GM23248 (cell line): ENCODE data around the gene FRMD1. TPM values are rescaled to one million over a fixed set of nuclear protein-coding genes. Genes with fewer than 3 reads are reported as not detected.

Source experiments
- DNase-seq: peaks from one replicate; pipeline ENCODE4 v3.0.0-alpha.2; 2015
- H2AFZ ChIP-seq: fragments of 200-600 bp; sonication (generic); 2 replicates; pipeline ENCODE4 v1.6.1; 2016; ENCODE audit warnings: antibody characterized with exemption
- H3F3A ChIP-seq: fragments of 200-600 bp; sonication (generic); 2 replicates; pipeline ENCODE4 v1.6.1; 2016; ENCODE audit warnings: mild to moderate bottlenecking, antibody characterized with exemption, mixed run types; ENCODE audit not compliant: insufficient read depth
- H3K27ac ChIP-seq: fragments of 200-600 bp; sonication (generic); 2 replicates; pipeline ENCODE4 v1.5.1; 2016; ENCODE audit warnings: mild to moderate bottlenecking
- H3K27me3 ChIP-seq: fragments of 200-600 bp; sonication (generic); replicated peaks from 2 replicates; pipeline ENCODE4 v1.6.1; 2016; ENCODE audit warnings: mild to moderate bottlenecking; ENCODE audit not compliant: insufficient read depth
- H3K36me3 ChIP-seq: fragments of 200-600 bp; sonication (generic); 2 replicates; pipeline ENCODE4 v1.6.1; 2016; ENCODE audit warnings: low read depth, mild to moderate bottlenecking
- H3K4me1 ChIP-seq: fragments of 200-600 bp; sonication (generic); 2 replicates; pipeline ENCODE4 v1.6.1; 2016; ENCODE audit warnings: mild to moderate bottlenecking; ENCODE audit not compliant: insufficient read depth
- H3K4me2 ChIP-seq: fragments of 200-600 bp; sonication (generic); one replicate; pipeline ENCODE4 v1.6.1; 2016; ENCODE audit warnings: mild to moderate bottlenecking; ENCODE audit not compliant: unreplicated experiment
- H3K4me3 ChIP-seq: fragments of 200-600 bp; sonication (generic); 2 replicates; pipeline ENCODE4 v1.5.1; 2016; ENCODE audit warnings: mild to moderate bottlenecking
- H3K79me2 ChIP-seq: fragments of 200-600 bp; sonication (generic); 2 replicates; pipeline ENCODE4 v1.6.1; 2016; ENCODE audit warnings: mild to moderate bottlenecking; ENCODE audit not compliant: insufficient read depth
- H3K9ac ChIP-seq: fragments of 200-600 bp; sonication (generic); 2 replicates; pipeline ENCODE4 v1.6.1; 2016; ENCODE audit warnings: mild to moderate bottlenecking
- H3K9me2 ChIP-seq: fragments of 200-600 bp; sonication (generic); 2 replicates; pipeline ENCODE4 v1.6.1; 2016; ENCODE audit warnings: mixed run types, mild to moderate bottlenecking, moderate library complexity; ENCODE audit not compliant: insufficient read depth
- H3K9me3 ChIP-seq: fragments of 200-600 bp; sonication (generic); one replicate; pipeline ENCODE4 v1.6.1; 2017; ENCODE audit warnings: low read depth
- H4K20me1 ChIP-seq: fragments of 200-600 bp; sonication (generic); 2 replicates; pipeline ENCODE4 v1.6.0; 2016; ENCODE audit not compliant: insufficient read depth
- EZH2 ChIP-seq: fragments of 200-600 bp; sonication (generic); IDR thresholded peaks from 2 replicates; pipeline ENCODE4 v1.6.1; 2018; ENCODE audit warnings: antibody characterized with exemption, mild to moderate bottlenecking; ENCODE audit not compliant: insufficient read depth, poor library complexity, severe bottlenecking
- EZH2phosphoT487 ChIP-seq: fragments of 200-600 bp; sonication (generic); IDR thresholded peaks from 2 replicates; pipeline ENCODE4 v1.6.1; 2018; ENCODE audit warnings: antibody characterized with exemption, moderate library complexity, mild to moderate bottlenecking, low read depth; ENCODE audit not compliant: insufficient read depth
- WGBS, 2 experiments: methylation state at CpG; one replicate each; pipeline ENCODE4 v1.1.6; 2015 to 2017; ENCODE audit warnings: low lambda C conversion rate in 2 of 2, low coverage in 1 of 2; ENCODE audit errors: missing lambda C conversion rate in 2 of 2; 5-methylcytosine and 5-hydroxymethylcytosine counted together
- in situ Hi-C: fragments of 300-500 bp; cut with MboI; formaldehyde crosslinking; loops from 2 replicates; pipeline ENCODE4 v1.15.0; 2020
- polyA plus RNA-seq: library from polyadenylated mRNA; unstranded; fragments of >200 nt; fragmentation: Nextera tagmentation; extraction: Ambion mirVana; gene quantifications from 2 replicates; pipeline ENCODE4 v1.2.1, GENCODE V29; 2016
- total RNA-seq: library from RNA; depleted of rRNA; stranded (reverse); fragments of >200 nt; shearing (Covaris generic); gene quantifications from 2 replicates; pipeline ENCODE4 v1.2.3, GENCODE V29; 2014

The FRMD1 gene
- total and polyA plus RNA-seq, 2 experiments from 2014 or later: not detected

DNA sequence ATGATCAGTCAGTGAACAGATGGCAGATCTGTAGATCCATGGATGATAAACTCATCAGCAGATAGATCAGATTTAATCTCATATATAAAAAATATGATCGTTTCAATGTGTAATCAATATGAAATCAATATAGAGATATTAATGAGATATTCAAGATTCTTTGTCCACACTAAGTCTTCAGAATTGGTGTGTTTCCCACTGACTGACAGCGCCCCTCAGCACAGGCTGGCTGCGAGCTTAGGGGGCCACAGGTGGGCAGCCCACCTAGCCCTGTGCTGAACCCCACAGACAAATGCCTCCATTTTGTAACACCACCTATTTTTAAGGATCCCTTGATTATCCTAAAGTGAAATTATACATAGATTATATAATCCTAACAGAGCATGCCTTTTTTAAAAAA, 32.3 kb downstream of the FRMD1 start:
- Histone ChIP-seq H3F3A (no peaks in the 10 kb centered on the region), H4K20me1 (no peaks in the 10 kb centered on the region), H3K27me3 (no peaks in the 10 kb centered on the region), H3K9me2 (no peaks in the 10 kb centered on the region), H3K4me1 (no peaks in the 10 kb centered on the region), H3K9ac (no peak overlapping the region), H2AFZ (no peak overlapping the region), H3K4me2 (no peak overlapping the region), H3K9me3 (no peaks in the 10 kb centered on the region), H3K79me2 (no peaks in the 10 kb centered on the region), H3K36me3 (no peaks in the 10 kb centered on the region), H3K27ac (no peak overlapping the region), H3K4me3 (no peak overlapping the region)
- DNase-seq: no peak
- WGBS, 2 experiments: 85 to 86% methylated on average over 3 of the region's 3 CpGs
- in situ Hi-C loops: no loop called here
- TF ChIP-seq EZH2phosphoT487 (no peak), EZH2 (no peak)

DNA sequence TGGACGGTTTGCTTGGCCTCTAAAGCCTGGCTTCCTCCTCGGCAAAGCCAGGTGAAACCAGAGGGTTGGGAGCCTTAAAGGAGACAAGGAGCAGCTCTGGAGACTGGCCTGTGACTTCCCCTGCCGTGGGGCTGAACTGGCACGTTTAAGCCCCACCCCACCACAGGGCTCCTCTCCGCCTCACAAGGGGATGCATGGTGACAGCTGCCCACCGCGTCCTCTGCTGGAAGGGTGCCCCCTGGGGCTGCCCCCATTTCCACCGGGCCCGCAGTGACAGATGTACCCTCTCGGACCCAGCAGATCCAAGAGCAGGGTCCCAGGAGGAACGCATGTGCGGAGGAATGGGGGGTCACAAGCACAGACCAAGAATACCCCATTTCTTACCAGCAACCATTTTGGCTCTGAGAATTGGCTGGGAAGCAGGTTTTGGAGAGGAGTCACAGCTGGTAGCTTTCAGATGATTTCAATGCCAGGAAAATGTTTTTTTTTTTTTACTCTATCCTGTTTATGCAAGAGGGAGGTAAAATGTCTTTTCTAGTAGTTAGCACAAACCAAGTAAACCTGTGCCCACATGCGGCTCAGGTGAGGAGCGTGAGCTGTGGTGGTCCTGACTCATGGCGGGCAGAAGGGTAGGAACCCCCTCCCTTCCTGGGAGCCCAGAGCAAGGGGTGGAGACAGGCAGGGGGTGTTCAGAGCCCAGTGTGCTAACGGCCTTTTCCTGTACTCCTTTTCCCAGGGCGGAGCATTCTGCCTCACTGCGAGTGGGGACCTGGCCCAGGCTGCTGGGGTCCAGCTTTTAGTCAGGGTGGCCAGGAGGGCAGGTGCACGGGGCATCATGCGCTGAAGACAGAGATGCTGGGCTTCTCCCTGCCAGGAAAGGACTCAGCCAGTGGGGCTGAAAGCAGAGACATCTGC, 33.0 kb downstream of the FRMD1 start:
- Histone ChIP-seq H3K9ac (no peak overlapping the region), H3K4me2 (no peak overlapping the region), H3K9me2 (no peaks in the 10 kb centered on the region), H3K4me1 (no peaks in the 10 kb centered on the region), H2AFZ (no peak overlapping the region), H3K36me3 (no peaks in the 10 kb centered on the region), H3K79me2 (no peaks in the 10 kb centered on the region), H3K27ac (no peak overlapping the region), H3K27me3 (no peaks in the 10 kb centered on the region), H3K4me3 (no peak overlapping the region), H3K9me3 (no peaks in the 10 kb centered on the region), H3F3A (no peaks in the 10 kb centered on the region), H4K20me1 (no peaks in the 10 kb centered on the region)
- 61 to 68% methylated on average over 20 of the region's 20 CpGs for WGBS, 2 experiments
- DNase-seq: no peak
- no peak for TF ChIP-seq EZH2
- TF ChIP-seq EZH2phosphoT487: no peak
- in situ Hi-C loops: no loop called here

DNA sequence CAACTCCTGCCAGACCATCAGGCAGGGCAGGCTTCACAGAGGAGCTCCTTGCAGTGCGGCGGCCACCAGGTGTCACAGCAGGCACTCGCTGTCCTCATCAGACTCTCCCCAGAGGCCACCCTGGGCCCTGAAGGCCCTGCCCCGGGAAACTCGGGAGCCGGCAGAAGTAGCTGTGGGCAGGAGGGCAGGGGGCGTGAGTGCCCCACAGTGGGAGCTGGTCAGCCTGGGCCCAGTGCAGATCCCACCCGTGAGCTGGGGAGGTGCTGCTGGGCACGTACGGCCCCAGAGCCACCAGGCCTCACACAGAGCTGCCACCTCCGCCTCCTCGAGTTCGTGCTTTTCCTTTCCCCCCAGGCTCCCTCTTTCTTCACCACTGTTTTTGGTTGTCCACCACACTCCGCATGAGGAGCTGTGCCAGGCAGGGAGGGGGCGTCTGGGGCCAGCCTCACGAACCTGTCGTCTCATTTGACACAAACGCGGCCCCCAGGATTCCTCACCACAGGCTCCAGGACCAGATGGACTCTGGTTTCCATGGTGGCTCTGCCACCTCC, 33.8 kb downstream of the FRMD1 start:
- WGBS, 2 experiments: 89 to 93% methylated on average over 15 to 19 of the region's 19 CpGs
- no peaks in the 10 kb centered on the region for H3K9me3 ChIP-seq

DNA sequence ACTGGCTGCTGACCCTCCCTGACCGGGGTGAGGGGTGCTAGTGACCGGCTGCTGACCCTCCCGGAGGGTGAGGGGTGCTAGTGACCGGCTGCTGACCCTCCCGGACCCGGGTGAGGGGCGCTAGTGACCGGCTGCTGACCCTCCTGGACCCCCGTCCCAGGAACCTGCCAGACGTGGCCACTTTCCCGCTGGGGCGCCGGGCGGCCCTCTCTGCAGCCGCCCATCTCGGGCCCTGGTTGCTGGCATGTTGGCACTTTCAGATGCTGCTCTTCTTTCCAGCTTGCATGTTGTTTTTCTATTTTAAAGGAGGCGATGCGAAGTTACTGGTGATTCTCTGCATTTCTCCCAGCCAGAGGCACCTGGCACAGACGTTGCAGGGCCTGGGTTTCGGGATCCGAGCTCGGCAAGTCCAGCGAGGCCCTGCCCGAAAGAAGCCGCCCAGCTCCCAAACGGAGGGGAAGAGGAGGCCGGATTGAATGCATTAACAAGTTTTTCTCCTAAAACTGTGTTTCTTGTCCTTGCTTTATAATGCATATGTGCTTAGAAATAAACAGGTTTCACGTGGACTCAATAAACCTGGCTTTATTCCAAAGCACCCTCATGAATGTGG, 34.4 kb downstream of the FRMD1 start:
- Histone ChIP-seq H3K27me3 (no peaks in the 10 kb centered on the region), H4K20me1 (no peaks in the 10 kb centered on the region), H3K4me3 (no peak overlapping the region), H3K79me2 (no peaks in the 10 kb centered on the region), H3K9ac (no peak overlapping the region), H3K4me2 (no peak overlapping the region), H3F3A (no peaks in the 10 kb centered on the region), H3K27ac (no peak overlapping the region), H2AFZ (no peak overlapping the region), H3K36me3 (no peaks in the 10 kb centered on the region), H3K9me2 (no peaks in the 10 kb centered on the region), H3K4me1 (no peaks in the 10 kb centered on the region), H3K9me3 (no peaks in the 10 kb centered on the region)
- TF ChIP-seq EZH2phosphoT487: no peak
- no peak for TF ChIP-seq EZH2
- no peak for DNase-seq
- WGBS, 2 experiments: 76 to 85% methylated on average over 17 to 20 of the region's 28 CpGs
- in situ Hi-C loops: no loop called here

More for the DNA sequence above, 33.8 kb downstream of the FRMD1 start:
- no peaks in the 10 kb centered on the region for H3K9me2 ChIP-seq
- no peaks in the 10 kb centered on the region for H3K79me2 ChIP-seq
- H3K4me3 ChIP-seq: no peak overlapping the region
- H4K20me1 ChIP-seq: no peaks in the 10 kb centered on the region
- H3K4me2 ChIP-seq: no peak overlapping the region
- no peak overlapping the region for H2AFZ ChIP-seq
- H3K27me3 ChIP-seq: no peaks in the 10 kb centered on the region
- no peaks in the 10 kb centered on the region for H3K36me3 ChIP-seq
- no peak overlapping the region for H3K9ac ChIP-seq
- H3F3A ChIP-seq: no peaks in the 10 kb centered on the region
- H3K4me1 ChIP-seq: no peaks in the 10 kb centered on the region
- H3K27ac ChIP-seq: no peak overlapping the region
- no peak for DNase-seq
- in situ Hi-C loops: no loop called here
- TF ChIP-seq EZH2 (no peak), EZH2phosphoT487 (no peak)
